Thoracic aorta (tissue), 2 donors: ENCODE data around the gene OLA1. TPM values are rescaled to one million over a fixed set of nuclear protein-coding genes. Genes with fewer than 3 reads are reported as not detected.

ENCODE experiments used
- ATAC-seq: fragments of 150-250 bp; one replicate; pipeline ENCODE4 v1.8.0; 2017; ENCODE audit warnings: low read depth; ENCODE audit not compliant: insufficient number of reproducible peaks, low FRiP score
- DNase-seq: peaks from one replicate; pipeline ENCODE4 v3.0.0-alpha.2; 2020; ENCODE audit warnings: low spot score
- H3K27ac ChIP-seq, 2 donors: fragments of 200-600 bp; sonication (generic); 1 replicate in 1 of 2; 2 replicates in 1 of 2; pipeline ENCODE4 v1.5.1; 2016; ENCODE audit warnings: mild to moderate bottlenecking in 2 of 2, moderate library complexity in 2 of 2
- H3K27me3 ChIP-seq: fragments of 200-600 bp; sonication (generic); replicated peaks from 2 replicates; pipeline ENCODE4 v1.6.0; 2016; ENCODE audit warnings: mild to moderate bottlenecking; ENCODE audit not compliant: insufficient read depth
- H3K36me3 ChIP-seq: fragments of 200-600 bp; sonication (generic); one replicate; pipeline ENCODE4 v1.5.1; 2016
- H3K4me1 ChIP-seq, 2 donors: fragments of 200-600 bp; sonication (generic); 1 replicate in 1 of 2; 2 replicates in 1 of 2; pipeline versions ENCODE4 v1.5.1 to v1.6.0; 2016; ENCODE audit warnings: low read depth in 2 of 2, mild to moderate bottlenecking in 1 of 2; ENCODE audit not compliant: control insufficient read depth in 1 of 2
- H3K4me3 ChIP-seq: fragments of 200-600 bp; sonication (generic); 2 replicates; pipeline ENCODE4 v1.5.1; 2016; ENCODE audit warnings: mild to moderate bottlenecking
- H3K9me3 ChIP-seq: fragments of 200-600 bp; sonication (generic); 2 replicates; pipeline ENCODE4 v1.5.1; 2016
- total RNA-seq, 2 donors: library from RNA; depleted of rRNA; stranded (reverse); fragments of >200 nt; gene quantifications; one replicate each; pipeline versions ENCODE4 v1.1.0 to v1.2.3, GENCODE V29; 2016
- TF ChIP-seq, protein P1 (sequence below): fragments of 200-600 bp; sonication (generic); IDR thresholded peaks from one replicate; pipeline ENCODE4 v1.5.1; 2019; ENCODE audit warnings: antibody characterized with exemption

OLA1 gene
- total RNA-seq, 2 donors from 2014 or later: 15.2 to 48.0 TPM

DNA sequence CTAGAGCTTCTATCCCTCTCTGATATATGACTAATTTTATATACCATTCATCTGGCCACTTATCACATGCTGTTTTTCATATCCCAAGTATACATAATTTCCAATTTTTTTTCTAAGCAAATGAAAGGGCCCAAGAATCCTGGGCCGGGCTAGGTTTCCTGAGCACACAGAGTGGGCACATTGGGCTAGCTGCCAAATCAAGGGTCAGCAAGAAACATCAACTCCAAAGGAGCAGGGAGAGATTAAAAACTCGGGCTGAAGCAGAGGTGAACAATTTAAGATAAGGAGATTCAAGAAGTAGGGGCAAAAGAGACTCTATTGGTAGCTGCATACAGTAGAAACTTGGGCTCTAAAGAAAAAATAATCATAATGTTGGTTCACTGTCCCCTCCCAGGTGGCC is 39.0 kb downstream of the OLA1 start:
- no peaks in the 10 kb centered on the region for H3K4me1 ChIP-seq
- TF ChIP-seq, protein P1, sequence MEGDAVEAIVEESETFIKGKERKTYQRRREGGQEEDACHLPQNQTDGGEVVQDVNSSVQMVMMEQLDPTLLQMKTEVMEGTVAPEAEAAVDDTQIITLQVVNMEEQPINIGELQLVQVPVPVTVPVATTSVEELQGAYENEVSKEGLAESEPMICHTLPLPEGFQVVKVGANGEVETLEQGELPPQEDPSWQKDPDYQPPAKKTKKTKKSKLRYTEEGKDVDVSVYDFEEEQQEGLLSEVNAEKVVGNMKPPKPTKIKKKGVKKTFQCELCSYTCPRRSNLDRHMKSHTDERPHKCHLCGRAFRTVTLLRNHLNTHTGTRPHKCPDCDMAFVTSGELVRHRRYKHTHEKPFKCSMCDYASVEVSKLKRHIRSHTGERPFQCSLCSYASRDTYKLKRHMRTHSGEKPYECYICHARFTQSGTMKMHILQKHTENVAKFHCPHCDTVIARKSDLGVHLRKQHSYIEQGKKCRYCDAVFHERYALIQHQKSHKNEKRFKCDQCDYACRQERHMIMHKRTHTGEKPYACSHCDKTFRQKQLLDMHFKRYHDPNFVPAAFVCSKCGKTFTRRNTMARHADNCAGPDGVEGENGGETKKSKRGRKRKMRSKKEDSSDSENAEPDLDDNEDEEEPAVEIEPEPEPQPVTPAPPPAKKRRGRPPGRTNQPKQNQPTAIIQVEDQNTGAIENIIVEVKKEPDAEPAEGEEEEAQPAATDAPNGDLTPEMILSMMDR: no peak
- no peak for ATAC-seq
- no peak overlapping the region for H3K4me3 ChIP-seq
- no peaks in the 10 kb centered on the region for H3K27me3 ChIP-seq
- no peak overlapping the region for H3K27ac ChIP-seq
- no peak for DNase-seq
- H3K36me3 ChIP-seq: no peaks in the 10 kb centered on the region
- H3K9me3 ChIP-seq: no peaks in the 10 kb centered on the region

DNA sequence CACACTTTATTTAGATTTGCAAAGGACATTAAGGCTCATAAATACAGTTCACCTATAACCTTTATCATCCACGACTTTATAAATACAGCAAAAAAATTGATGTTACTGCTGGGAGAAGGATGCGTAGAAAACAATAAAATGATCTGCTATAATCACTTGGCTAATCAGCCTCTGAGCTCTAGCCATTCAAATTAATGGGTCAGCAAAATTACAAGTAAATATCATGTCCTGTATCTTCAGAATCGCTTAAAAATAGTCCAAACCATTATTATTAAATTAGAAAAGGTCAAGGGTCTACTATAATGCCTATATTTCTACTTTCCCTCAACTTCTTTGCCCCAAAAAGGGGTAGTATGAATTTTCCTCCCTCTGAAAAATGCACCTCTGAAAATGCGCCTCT is 40.3 kb downstream of the OLA1 start:
- Histone ChIP-seq H3K27ac (no peak overlapping the region), H3K4me1 (no peaks in the 10 kb centered on the region), H3K9me3 (no peaks in the 10 kb centered on the region), H3K4me3 (no peak overlapping the region), H3K36me3 (no peaks in the 10 kb centered on the region), H3K27me3 (no peaks in the 10 kb centered on the region)
- ATAC-seq (no peak), DNase-seq (no peak)
- TF ChIP-seq, protein P1: no peak

DNA sequence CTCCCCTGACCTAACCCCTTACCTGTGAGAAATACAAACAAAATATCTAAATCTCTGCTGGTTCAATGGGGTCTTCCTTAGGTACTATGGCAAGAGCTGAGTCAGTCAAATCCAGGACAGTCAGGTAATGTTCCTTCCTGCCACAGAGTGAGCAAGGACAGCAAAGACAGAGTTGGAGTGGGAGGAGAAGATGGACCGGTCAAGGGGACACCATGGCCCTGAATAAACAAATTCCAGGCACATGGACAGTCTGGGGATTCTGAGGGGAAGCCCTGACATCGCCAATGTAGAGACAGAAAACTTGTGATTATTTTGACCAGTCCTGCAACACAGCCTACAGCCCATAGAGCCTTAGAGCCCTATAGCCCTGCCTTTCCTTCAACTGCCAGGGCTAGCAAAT is 42.8 kb downstream of the OLA1 start:
- ATAC-seq (no peak), DNase-seq (no peak)
- no peaks in the 10 kb centered on the region for H3K9me3 ChIP-seq
- no peak overlapping the region for H3K27ac ChIP-seq
- TF ChIP-seq, protein P1: no peak
- no peaks in the 10 kb centered on the region for H3K36me3 ChIP-seq
- H3K4me3 ChIP-seq: no peak overlapping the region
- no peaks in the 10 kb centered on the region for H3K4me1 ChIP-seq
- H3K27me3 ChIP-seq: no peaks in the 10 kb centered on the region

DNA sequence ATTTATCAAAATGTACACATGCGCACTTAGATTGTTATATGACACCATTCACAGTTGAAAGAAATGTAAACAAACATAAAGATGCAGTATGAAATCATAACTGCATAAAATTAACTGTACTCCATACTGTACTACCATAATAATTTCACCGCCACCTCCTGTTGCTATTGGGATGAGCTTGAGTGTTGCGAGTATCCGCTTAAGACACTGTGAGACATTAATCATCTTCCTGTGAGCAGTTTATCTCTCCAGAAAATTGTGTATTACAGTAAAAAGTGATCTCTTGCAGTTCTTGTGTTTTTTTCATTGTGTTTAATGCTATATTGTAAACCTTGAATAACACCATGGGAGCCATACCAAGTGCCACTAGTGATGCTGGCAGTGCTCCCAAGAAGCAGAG is 46.1 kb downstream of the OLA1 start:
- ATAC-seq (no peak), DNase-seq (no peak)
- TF ChIP-seq, protein P1: no peak
- Histone ChIP-seq H3K4me3 (no peak overlapping the region), H3K27me3 (no peaks in the 10 kb centered on the region), H3K9me3 (no peaks in the 10 kb centered on the region), H3K36me3 (no peaks in the 10 kb centered on the region), H3K27ac (no peak overlapping the region), H3K4me1 (peaks cover 0 to 4% of the 10 kb centered on the region in 2 donors)

DNA sequence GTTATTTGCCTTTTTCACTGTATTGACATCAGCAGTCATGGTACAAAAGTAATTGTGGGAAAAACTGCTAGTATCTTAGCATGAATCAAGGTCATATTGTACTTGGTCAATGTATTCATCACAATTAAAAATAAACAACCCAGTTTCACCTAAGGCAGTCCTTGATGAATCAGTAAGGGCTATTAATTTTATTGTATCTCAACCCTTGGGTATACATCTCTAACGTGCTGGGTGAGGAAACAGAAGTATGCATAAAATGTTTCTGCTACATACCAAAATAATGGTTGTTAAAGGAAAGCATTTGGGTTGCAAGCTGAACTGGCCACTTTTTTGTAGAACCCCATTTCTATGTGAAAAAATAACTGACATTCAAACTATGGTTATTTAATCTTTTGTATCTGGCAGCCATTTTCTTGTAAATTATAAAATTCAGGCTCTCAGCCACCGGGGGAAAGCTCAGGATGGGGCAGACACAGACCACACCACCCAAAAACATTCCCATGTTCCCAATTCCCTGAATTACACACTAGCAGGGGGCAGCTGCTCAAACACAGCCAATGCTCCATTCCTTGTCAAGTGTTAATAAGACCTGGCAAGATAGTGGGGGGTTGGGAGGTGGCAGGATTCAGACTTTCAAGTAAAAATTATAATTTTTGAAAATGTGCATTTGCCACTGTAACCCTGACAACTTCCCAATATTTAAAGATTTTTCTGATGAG is 49.3 kb downstream of the OLA1 start:
- no peak for ATAC-seq
- peaks cover 0 to 4% of the 10 kb centered on the region in 2 donors for H3K4me1 ChIP-seq
- TF ChIP-seq, protein P1: no peak
- H3K4me3 ChIP-seq: no peak overlapping the region
- H3K27me3 ChIP-seq: no peaks in the 10 kb centered on the region
- H3K27ac ChIP-seq: no peak overlapping the region
- no peaks in the 10 kb centered on the region for H3K9me3 ChIP-seq
- DNase-seq: no peak
- no peaks in the 10 kb centered on the region for H3K36me3 ChIP-seq
